GM18505 (cell line): Measurements from ENCODE around the gene PDYN.

Source experiments
- ATAC-seq: cut with Tn5 transposase; IDR thresholded peaks from one replicate; pipeline ENCODE4 v1.9.1; 2021; ENCODE audit not compliant: unreplicated experiment
- POLR2A ChIP-seq: IDR thresholded peaks from 4 replicates; pipeline ENCODE4 v1.6.1; 2011; ENCODE audit warnings: borderline replicate concordance; ENCODE audit not compliant: insufficient read depth, insufficient read length; ENCODE audit errors: extremely low read depth

Gene PDYN

DNA sequence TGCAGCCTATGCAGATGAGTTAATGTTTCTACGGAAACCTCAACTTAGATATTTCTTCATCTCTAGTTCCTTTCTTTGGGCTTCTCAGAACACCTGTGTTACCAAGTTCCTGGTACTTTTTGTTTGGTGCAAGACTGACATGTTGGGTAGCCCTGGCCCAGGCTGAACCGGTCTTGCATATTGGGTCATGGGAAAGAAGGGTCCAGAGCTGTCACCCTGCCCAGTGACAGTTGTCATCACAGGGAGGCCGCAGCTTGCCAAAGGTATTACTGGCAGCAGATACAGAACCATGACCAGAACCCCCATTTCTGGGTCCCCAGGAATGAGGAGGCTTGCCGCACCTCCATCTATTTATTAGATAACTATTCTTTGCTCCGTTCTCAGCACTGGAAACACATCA, 40.2 kb downstream of the PDYN start:
- no peak for TF ChIP-seq POLR2A
- ATAC-seq = no peak

- ATAC-seq = no peak
- no peak for TF ChIP-seq POLR2A
Measured at GRCh38 chr20:1952737-1953530, 40.9 kb downstream of the PDYN start.

GRCh38 chr20:1951436-1952115, 42.3 kb downstream of the PDYN start:
- ATAC-seq = no peak
- no peak for TF ChIP-seq POLR2A

DNA sequence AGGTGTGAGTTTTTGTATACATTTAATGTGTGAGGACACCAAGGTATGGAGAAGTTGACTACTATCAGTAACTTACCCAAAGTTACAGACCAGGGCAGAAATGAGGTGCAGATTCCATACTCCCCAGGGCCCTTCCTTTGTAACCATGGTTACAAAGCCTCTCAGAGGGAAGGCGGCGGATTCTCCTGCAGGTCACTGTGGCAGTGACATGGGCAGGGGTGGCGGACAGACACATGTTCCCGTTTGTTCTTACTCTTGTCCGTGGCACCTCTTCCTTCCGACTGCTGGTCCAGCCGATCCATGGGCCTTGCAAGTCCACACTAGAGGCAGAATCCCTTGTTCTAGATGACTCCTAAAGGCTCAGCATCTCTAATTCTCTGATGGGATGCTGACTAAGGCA, 43.0 kb downstream of the PDYN start:
- no peak for ATAC-seq
- TF ChIP-seq POLR2A = no peak

DNA sequence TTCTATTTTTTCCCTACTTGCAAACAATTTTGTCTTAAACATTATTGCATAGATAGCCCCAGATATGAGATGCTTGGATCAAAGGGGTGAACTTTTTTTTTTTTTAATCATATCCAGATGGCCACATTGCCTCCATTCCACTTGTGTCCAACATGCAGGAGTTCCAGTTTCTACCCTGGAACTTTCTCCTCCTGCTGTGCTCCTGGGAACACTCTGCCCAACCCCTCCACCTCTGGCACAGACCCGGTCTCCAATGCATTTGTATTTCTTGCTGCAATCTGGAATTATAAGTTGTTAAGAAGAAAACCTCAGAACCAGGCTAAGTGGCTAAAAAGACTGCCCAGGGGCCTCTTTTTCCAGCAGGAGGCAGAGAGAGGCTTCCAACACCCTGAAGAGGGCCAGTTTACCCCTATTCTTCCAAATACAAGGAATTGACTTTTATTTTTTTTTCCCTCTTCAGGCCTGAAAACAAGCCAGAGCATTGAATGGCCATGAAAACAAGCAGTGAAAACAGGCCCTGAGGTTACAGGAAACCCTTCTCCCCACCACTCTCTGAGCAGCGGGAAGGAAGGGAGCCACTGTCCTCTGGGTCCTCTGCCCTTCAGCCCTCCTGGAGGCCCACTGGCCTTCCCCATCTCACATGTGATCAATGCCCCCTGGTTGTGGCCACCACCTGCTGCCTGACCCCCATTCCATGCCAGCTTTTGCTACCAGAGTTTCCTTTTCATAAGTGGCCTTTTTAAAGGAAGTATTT, 44.3 kb downstream of the PDYN start:
- no peak for TF ChIP-seq POLR2A
- ATAC-seq = no peak

GRCh38 chr20:1947535-1947846, 46.4 kb downstream of the PDYN start:
- TF ChIP-seq POLR2A = no peak
- no peak for ATAC-seq

GRCh38 chr20:1946762-1947534, 46.9 kb downstream of the PDYN start:
- no peak for ATAC-seq
- no peak for TF ChIP-seq POLR2A

DNA sequence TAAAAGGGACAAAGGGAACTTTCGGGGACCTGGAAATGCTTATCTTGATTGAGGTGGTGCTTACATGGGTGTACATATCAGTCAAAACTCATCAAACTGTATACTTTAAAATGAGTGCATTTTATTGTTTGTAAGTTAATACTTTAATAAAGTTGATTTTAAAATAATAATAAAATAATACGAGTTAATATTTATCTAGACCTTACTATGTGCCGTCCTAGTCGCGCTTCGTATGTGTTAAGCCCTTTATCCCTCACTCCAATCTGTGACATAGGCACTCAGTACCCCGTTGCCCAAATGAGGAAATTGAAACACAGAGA, 47.5 kb downstream of the PDYN start:
- no peak for ATAC-seq
- TF ChIP-seq POLR2A = no peak

- TF ChIP-seq POLR2A = no peak
- no peak for ATAC-seq
Measured at GRCh38 chr20:1945660-1946059, 48.2 kb downstream of the PDYN start.

- TF ChIP-seq POLR2A = no peak
- ATAC-seq = no peak
Measured at GRCh38 chr20:1945134-1945618, 48.7 kb downstream of the PDYN start.

DNA sequence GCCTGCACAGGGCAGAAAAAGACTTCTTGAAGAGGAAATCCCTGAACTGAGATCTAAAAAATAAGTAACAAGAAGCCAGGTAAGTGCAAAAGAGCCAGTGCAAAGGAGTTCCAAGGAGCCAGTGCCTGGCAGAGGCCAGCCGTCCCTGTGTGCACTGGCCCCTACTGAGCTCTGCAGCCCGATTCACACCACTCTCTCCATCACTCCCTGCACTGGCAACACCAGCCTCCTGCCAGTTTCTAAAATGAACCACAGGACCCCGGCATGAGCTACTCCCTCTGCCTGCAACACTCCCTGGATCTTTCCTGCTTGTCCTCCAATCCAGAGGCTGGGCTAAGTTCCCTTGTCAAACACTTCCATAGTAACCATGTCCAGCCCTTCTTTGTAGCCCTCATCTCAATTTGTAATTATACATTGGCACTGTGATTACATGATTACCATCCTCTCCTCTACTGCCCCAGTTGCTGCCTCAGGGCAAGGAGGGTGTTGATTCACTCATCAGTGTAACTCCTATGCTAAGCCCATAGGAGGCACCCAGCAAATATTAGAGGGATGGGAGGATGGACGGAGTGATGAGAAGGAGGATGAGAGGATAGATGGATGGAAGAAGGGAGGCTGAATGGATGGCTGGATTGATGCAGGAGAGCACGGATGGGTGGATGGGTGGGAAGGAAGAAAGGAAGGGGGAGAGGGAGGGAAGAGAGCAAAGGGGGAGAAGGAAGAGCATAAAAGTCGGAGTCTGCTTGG, 49.3 kb downstream of the PDYN start:
- TF ChIP-seq POLR2A = no peak

DNA sequence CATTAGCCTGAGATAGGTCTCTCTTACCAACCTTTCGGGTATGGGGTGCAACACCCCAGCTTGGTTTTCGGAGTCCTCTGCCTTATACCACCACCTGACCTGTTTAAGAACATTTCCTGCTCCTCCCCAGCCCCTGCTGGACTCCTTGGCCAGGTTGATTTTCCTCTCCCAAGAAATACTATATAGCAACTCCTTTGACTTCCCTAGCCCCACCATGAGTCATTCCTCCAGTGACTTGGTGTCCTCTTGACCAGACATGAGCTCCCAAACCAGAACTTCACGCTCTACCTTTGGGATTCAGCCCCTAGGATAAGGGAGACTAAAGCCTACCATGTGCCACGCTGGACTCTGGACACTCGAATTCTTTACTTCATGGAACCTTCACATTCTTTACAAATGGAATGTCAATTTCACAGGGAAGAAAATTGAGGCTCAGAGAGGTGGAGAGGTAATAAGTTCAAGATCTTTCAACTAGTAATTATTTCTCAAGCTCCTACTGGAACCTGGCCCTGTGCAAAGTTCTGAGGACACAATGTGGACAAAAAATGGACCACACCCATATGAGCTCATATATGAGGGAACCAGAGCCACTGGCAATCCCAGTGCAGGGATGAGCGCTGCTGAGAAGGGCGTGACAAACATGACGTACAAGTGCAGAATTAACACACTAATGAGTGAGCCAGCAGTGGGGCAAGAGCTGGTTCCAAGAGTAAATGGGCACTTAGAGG, 50.4 kb downstream of the PDYN start:
- no peak for TF ChIP-seq POLR2A
- no peak for ATAC-seq

More for the DNA sequence above, 49.3 kb downstream of the PDYN start:
- no peak for ATAC-seq
